HG03159 (cell line): ENCODE results near the gene TWNK.
"Not testable (repeated sequence)": the region's sequence is repeated elsewhere in the genome, so short reads cannot be mapped to it uniquely, and the experiment has no call there.

Experiments
- ATAC-seq: cut with Tn5 transposase; IDR thresholded peaks from one replicate; pipeline ENCODE4 v1.9.1; 2021; ENCODE audit warnings: mild to moderate bottlenecking, moderate library complexity; ENCODE audit not compliant: unreplicated experiment

The TWNK gene

DNA sequence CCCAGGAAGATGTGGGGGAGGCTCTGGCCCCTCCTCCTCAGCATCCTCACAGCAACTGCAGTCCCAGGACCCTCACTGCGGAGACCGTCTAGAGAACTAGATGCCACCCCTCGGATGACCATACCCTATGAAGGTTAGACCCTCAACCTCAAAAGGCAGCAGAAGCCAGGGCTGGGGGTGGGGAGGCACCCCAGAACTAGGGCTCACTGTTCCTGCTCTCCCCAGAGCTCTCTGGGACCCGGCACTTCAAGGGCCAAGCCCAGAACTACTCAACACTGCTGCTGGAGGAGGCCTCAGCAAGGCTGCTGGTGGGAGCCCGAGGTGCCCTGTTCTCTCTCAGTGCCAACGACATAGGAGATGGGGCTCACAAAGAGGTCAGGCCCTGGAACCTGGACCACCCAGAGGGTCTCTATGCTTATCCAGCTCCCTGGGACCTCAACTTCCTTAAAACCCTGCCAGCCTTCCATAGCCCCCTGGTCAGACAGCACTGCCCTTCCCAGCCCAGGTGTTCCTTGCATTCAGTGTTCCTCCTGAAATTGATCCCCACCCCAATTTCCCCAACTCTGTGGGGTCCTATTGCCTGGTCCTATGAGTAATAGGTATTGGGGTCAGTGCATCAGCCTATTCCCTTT is 14.3 kb upstream of the TWNK start:
- ATAC-seq, result no peak

DNA sequence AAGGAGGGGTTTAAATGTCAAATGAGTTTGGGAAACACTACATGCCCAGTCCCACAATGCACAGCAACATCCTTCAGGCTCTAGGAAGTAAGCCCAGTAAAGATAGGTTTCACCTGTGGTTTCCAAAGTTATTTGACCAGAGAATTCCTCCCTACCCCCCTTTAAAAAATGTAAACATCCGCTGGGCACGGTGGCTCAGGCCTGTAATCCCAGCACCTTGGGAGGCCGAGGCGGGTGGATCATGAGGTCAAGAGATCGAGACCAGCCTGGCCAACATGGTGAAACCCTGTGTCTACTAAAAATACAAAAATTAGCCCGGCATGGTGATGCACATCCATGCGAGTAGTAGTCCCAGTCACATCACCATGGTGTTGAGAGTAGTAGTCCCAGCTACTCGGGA is 11.9 kb upstream of the TWNK start:
- not testable (repeated sequence) for ATAC-seq

DNA sequence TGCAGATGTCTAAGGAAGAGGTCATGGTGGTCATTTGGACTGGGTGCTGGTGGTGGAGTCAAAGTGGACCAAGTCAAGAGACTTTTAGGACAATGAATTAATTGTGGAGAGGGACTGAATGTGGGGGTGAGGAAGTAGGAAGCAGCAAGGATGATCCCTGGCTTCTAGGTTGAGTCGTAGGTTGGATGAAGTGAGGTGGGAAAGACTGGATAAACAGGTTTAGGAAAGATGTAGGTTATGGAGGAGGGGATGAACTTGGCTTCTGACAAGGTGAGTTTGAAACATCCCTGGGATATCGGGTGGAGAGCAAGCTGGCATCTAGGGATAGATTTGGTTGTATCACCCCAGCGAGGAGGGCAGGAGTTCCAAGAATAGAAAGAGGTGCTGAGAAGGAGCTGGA is 10.4 kb upstream of the TWNK start:
- no peak for ATAC-seq

DNA sequence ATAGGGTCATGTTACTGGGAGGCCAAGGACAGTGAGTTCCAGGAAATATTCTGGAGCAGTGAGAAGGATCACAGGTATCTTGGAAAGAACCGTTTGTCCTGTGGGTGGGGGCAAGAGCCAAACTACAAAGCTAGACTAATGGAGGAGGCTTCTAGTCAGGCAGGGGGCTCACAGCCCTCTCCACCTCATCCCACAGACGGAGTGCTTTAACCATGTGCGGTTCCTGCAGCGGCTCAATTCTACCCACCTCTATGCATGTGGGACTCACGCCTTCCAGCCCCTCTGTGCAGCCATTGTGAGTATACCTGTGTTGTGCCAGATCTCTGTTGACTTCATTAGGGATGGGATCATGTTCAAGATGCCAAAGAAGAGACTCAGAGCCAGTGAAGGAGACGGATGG is 9.9 kb upstream of the TWNK start:
- ATAC-seq, result no peak

GRCh38 chr10:100978121-100978900 is 9.0 kb upstream of the TWNK start:
- no peak for ATAC-seq

- no peak for ATAC-seq
These were observed 8.5 kb upstream of the TWNK start for GRCh38 chr10:100978901-100979195.

- ATAC-seq, result no peak
These were observed 7.5 kb upstream of the TWNK start for GRCh38 chr10:100979791-100980272.

DNA sequence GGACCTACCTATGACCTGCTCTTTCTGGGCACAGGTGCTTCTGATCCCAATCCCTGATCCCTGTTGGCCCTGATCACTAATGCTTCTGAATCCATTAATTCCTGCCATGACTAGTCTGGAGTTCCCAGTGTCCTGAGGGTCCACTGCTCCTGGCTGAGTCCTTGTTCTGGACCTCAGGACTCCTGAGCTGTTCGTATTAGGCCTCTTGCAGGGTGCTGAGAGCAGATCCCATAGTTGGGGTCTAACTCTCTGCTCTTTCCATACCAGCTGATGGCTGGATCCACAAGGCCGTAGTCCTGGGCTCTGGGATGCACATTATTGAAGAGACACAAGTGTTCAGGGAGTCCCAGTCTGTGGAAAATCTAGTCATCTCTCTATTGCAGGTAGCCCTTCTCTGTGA is 7.0 kb upstream of the TWNK start:
- ATAC-seq, result no peak

- ATAC-seq, result no peak
These were observed 6.6 kb upstream of the TWNK start for GRCh38 chr10:100980711-100981110.

GRCh38 chr10:100981178-100981772 is 6.1 kb upstream of the TWNK start:
- no peak for ATAC-seq

GRCh38 chr10:100982916-100983830 is 4.2 kb upstream of the TWNK start:
- no peak for ATAC-seq

- no peak for ATAC-seq
These were observed 3.3 kb upstream of the TWNK start for GRCh38 chr10:100983868-100984671.

DNA sequence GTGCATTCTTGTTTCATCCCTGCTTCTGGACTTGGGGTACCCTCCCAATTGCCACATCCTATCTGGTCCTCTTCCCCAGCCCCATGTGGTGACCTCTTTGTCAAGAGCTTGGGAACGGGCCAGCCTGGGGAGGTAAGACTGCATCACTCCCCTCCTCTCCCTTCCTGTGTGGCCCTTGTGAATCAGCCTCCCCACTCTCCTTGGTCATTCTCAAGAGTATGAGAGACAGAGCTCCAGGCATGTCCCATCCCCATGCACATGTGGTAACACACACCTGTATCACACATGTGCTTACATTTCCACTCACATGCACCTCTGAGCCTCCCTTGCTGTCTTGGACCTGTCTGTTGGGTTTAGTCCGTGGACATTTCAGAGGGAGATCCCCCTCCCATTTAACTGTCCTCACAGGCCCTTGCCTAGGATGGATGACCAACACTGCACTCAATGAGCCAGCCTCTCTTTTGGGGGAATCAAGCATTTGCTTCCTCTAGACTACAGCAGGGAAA is 2.6 kb upstream of the TWNK start:
- ATAC-seq, result no peak

DNA sequence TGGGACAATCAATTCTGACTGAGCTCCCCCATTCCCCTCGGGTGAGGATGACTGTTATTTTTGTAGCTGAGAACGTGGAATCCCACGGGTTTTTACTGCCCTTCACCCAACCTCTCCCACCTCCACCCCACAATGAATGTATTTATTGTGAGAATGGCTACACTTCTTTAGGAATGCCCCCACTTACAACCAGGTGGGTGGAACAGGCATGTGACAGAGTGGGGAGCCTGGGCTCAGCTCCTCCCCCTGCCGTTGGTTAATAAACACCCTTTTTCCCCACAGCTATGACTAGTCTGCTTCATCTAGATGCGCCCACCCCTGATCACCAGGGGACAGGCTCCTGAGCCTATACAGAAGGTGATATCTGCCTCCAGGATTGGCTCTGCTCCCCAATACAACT is 2.0 kb upstream of the TWNK start:
- no peak for ATAC-seq

- peak; percentile 2 for ATAC-seq
These were observed 756 bp upstream of the TWNK start for GRCh38 chr10:100986623-100986951.

- peak; percentile 8 for ATAC-seq
These were observed 324 bp downstream of the TWNK start for GRCh38 chr10:100987685-100988049.

- no peak for ATAC-seq
These were observed 823 bp downstream of the TWNK start for GRCh38 chr10:100988166-100988565.

DNA sequence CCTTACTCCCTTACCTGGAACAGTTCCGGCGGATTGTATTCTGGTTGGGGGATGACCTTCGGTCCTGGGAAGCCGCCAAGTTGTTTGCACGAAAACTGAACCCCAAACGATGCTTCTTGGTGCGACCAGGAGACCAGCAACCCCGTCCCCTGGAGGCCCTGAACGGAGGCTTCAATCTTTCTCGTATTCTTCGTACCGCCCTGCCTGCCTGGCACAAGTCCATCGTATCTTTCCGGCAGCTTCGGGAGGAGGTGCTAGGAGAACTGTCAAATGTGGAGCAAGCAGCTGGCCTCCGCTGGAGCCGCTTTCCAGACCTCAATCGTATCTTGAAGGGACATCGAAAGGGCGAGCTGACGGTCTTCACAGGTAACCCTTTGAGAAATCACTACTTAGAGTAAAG is 1.7 kb downstream of the TWNK start:
- ATAC-seq, result no peak

- ATAC-seq, result no peak
These were observed 6.8 kb downstream of the TWNK start for GRCh38 chr10:100993986-100994708.

DNA sequence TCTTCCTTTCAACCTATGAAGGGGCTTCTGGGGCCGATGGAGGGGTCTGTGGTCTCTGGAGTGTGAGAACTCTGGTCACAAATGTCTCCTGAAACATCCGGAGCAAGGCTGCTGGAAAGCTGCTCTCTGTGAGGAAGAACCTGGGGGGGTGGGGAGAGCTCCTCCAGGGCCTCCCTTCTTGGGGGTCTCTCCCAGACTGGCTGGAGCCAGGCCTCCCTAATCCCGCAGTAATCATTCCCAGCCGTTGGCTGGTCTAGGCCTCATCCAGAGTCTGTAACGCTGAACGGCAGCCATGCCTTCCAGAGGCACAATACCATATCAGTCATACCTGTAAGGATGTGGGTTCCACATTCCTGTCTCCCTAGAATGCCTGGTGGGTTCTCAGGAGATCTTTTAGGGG is 7.8 kb downstream of the TWNK start:
- ATAC-seq, result no peak
